Caco-2 (cell line): Measurements from ENCODE around the gene LAMB4. TPM values are rescaled to one million over a fixed set of nuclear protein-coding genes. Genes with fewer than 3 reads are reported as not detected.
A peak's percentile ranks its signal among the peaks of the same experiment; 100 is the strongest.

Source experiments
- BruUV-seq: library from RNA; stranded (reverse); fragments of 400-500 nt; replicated peaks from 2 replicates; lab custom pipeline; 2021; lab: Mats Ljungman, UMichigan
- CTCF ChIA-PET: fragments of 300-600 bp; sonication (Branson Sonifier 250); formaldehyde crosslinking; loops from one replicate; lab custom pipeline; 2022; ENCODE audit warnings: antibody characterized with exemption; lab: Charles Lee
- POLR2A ChIA-PET: fragments of 300-600 bp; sonication (Branson Sonifier 250); formaldehyde crosslinking; loops from one replicate; lab custom pipeline; 2022; ENCODE audit warnings: antibody characterized with exemption; lab: Charles Lee
- DNase-seq, 2 experiments: peaks; one replicate each; pipeline versions ENCODE4 v3.0.0 to v3.0.0-alpha.2; 2020 to 2022
- H3K27me3 ChIP-seq: replicated peaks from 2 replicates; pipeline ENCODE4 v1.6.0; 2011; ENCODE audit warnings: low read length; ENCODE audit not compliant: control insufficient read depth, insufficient read depth
- H3K36me3 ChIP-seq: 2 replicates; pipeline ENCODE4 v1.5.1; 2011; ENCODE audit warnings: low read length; ENCODE audit not compliant: control insufficient read depth, insufficient read depth
- H3K4me1 ChIP-seq: fragments of 250-450 bp; sonication (Bioruptor Pico); 2 replicates; pipeline ENCODE4 v1.5.1; 2020; ENCODE audit warnings: mild to moderate bottlenecking
- H3K4me3 ChIP-seq: 2 replicates; pipeline ENCODE4 v1.5.1; 2011; ENCODE audit warnings: low read depth, mild to moderate bottlenecking, control low read depth, low read length
- H3K9me3 ChIP-seq: fragments of 250-450 bp; sonication (Bioruptor Pico); 2 replicates; pipeline ENCODE4 v1.5.1; 2020; ENCODE audit warnings: mild to moderate bottlenecking, moderate library complexity
- H3K27ac Mint-ChIP-seq: one replicate; pipeline ENCODE4 v1.8.0; 2022; ENCODE audit warnings: mixed read lengths; ENCODE audit not compliant: unreplicated experiment
- H3K27me3 Mint-ChIP-seq: one replicate; pipeline ENCODE4 v1.8.0; 2022; ENCODE audit warnings: mixed read lengths; ENCODE audit not compliant: insufficient read depth, unreplicated experiment
- H3K36me3 Mint-ChIP-seq: one replicate; pipeline ENCODE4 v1.8.0; 2022; ENCODE audit warnings: mild to moderate bottlenecking, mixed read lengths; ENCODE audit not compliant: insufficient read depth, unreplicated experiment
- H3K4me1 Mint-ChIP-seq: one replicate; pipeline ENCODE4 v1.8.0; 2022; ENCODE audit warnings: low read depth, mixed read lengths; ENCODE audit not compliant: unreplicated experiment
- H3K4me3 Mint-ChIP-seq: one replicate; pipeline ENCODE4 v1.8.0; 2022; ENCODE audit warnings: mild to moderate bottlenecking, moderate library complexity, mixed read lengths; ENCODE audit not compliant: unreplicated experiment
- H3K9me3 Mint-ChIP-seq: one replicate; pipeline ENCODE4 v1.8.0; 2022; ENCODE audit warnings: mixed read lengths; ENCODE audit not compliant: unreplicated experiment
- intact Hi-C: fragments of 100-400 bp; cut with micrococcal nuclease; formaldehyde crosslinking; loops from one replicate; pipeline ENCODE4 v1.10.0; 2022; ENCODE audit not compliant: unreplicated experiment
- total RNA-seq: library from RNA; stranded (reverse); gene quantifications from 2 replicates; pipeline ENCODE4 v1.2.3, GENCODE V29; 2022
- TF ChIP-seq, protein P1 (sequence below), 2 experiments: fragments of 200-600 bp in 1 of 2; IDR thresholded peaks; 1 replicate in 1 of 2; 2 replicates in 1 of 2; pipeline versions ENCODE4 v1.5.1 to v1.8.0; 2011 to 2022; ENCODE audit warnings: antibody characterized with exemption in 1 of 2, control low read depth in 1 of 2, inconsistent platforms in 1 of 2, low read depth in 1 of 2, low read length in 1 of 2, mild to moderate bottlenecking in 1 of 2, moderate library complexity in 1 of 2; ENCODE audit not compliant: insufficient read depth in 1 of 2, severe bottlenecking in 1 of 2, unreplicated experiment in 1 of 2

The LAMB4 gene
- total RNA-seq, 1 experiment from 2014 or later = 0.52 TPM

DNA sequence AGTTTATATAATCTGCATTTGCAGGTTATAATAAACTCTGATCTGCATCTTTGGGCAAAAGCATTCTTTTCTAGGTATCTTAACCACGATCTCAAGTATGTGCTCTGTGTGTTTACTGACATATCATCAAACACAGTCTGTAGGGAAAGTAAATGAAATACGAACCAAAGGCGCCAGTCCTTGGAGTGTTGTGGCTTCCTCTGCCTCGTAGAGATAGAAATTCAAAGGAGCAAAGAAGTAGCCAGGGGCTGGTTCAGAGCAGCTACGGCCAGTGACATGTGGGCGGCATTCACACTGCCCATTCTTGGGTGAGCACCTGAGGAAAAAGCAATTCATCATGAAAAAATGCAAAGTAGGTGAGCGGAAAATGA lies 38.7 kb downstream of the LAMB4 start:
- Mint-ChIP-seq H3K27ac (peak overlapping the region; percentile 31), H3K9me3 (no peaks in the 10 kb centered on the region), H3K4me1 (peaks cover 68% of the 10 kb centered on the region), H3K4me3 (peak overlapping the region; percentile 23), H3K27me3 (no peaks in the 10 kb centered on the region), H3K36me3 (no peaks in the 10 kb centered on the region)
- no peaks in the 10 kb centered on the region for H3K27me3 ChIP-seq
- ChIA-PET POLR2A (no interaction called here), CTCF (no interaction called here)
- peaks cover 87% of the 10 kb centered on the region for H3K4me1 ChIP-seq
- DNase-seq = peak; percentile 39 to 61
- TF ChIP-seq, protein P1, sequence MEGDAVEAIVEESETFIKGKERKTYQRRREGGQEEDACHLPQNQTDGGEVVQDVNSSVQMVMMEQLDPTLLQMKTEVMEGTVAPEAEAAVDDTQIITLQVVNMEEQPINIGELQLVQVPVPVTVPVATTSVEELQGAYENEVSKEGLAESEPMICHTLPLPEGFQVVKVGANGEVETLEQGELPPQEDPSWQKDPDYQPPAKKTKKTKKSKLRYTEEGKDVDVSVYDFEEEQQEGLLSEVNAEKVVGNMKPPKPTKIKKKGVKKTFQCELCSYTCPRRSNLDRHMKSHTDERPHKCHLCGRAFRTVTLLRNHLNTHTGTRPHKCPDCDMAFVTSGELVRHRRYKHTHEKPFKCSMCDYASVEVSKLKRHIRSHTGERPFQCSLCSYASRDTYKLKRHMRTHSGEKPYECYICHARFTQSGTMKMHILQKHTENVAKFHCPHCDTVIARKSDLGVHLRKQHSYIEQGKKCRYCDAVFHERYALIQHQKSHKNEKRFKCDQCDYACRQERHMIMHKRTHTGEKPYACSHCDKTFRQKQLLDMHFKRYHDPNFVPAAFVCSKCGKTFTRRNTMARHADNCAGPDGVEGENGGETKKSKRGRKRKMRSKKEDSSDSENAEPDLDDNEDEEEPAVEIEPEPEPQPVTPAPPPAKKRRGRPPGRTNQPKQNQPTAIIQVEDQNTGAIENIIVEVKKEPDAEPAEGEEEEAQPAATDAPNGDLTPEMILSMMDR (IDR thresholded peaks at IDR 0.05; ENCODE audit: insufficient read depth in 1 of 2, low read depth in 1 of 2, low read length in 1 of 2, severe bottlenecking in 1 of 2, unreplicated experiment in 1 of 2) = no peak
- intact Hi-C loops = loop anchor here (1.0 kb wide), 1 partner anchor 57 kb away; no protein-coding TSS in a partner anchor
- H3K4me3 ChIP-seq = no peak overlapping the region
- BruUV-seq = no TSS peak
- no peaks in the 10 kb centered on the region for H3K9me3 ChIP-seq
- H3K36me3 ChIP-seq = no peaks in the 10 kb centered on the region

DNA sequence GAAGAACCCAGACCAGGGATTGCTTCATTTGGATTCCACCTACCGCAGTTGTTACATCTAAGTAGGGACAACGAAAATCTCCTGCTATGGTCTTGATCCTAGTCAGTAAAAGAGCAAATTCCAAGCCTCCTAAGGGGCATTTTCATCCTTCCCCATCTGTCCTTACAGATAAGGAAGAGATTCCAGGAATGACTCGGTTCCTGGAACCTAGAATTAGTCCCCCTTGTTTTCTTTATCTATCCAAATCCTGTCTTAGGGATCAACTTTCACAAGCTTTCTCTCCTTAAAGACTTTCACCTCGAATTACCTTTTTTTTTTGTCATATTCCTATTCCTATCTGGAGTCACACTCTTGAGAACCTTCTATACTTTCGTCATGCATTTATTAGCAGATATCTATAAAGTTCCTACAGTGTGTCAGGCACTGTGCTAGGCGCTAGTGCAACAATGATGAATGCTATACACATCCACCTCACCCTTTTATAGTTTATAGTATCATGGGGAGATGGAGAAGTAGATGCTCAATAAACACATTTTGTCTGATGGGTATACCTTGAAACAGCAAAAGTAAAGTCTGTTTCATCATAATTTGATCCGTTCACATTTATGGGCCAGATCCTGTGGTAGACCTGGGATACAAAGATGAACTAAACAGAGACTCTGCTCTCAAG lies 39.2 kb downstream of the LAMB4 start:
- Mint-ChIP-seq H3K4me3 (no peak overlapping the region), H3K36me3 (no peaks in the 10 kb centered on the region), H3K9me3 (no peaks in the 10 kb centered on the region), H3K27me3 (no peaks in the 10 kb centered on the region), H3K4me1 (peaks cover 68% of the 10 kb centered on the region), H3K27ac (peak overlapping the region; percentile 31)
- Histone ChIP-seq H3K27me3 (no peaks in the 10 kb centered on the region), H3K4me1 (peaks cover 82% of the 10 kb centered on the region), H3K4me3 (no peak overlapping the region), H3K36me3 (no peaks in the 10 kb centered on the region), H3K9me3 (no peaks in the 10 kb centered on the region)
- intact Hi-C loops = loop anchor here (1.0 kb wide), 1 partner anchor 57 kb away; no protein-coding TSS in a partner anchor
- POLR2A ChIA-PET = no interaction called here
- DNase-seq = no peak
- BruUV-seq = no TSS peak
- CTCF ChIA-PET = no interaction called here
- TF ChIP-seq, protein P1 (IDR thresholded peaks at IDR 0.05; ENCODE audit: insufficient read depth in 1 of 2, low read depth in 1 of 2, low read length in 1 of 2, severe bottlenecking in 1 of 2, unreplicated experiment in 1 of 2) = no peak

- intact Hi-C loops = loop anchor here (1.0 kb wide), 1 partner anchor 9 kb away; no protein-coding TSS in a partner anchor
- BruUV-seq = no TSS peak
- H3K9me3 ChIP-seq = no peaks in the 10 kb centered on the region
- POLR2A ChIA-PET = no interaction called here
- Mint-ChIP-seq H3K27ac (peak overlapping the region; percentile 31), H3K4me1 (peaks cover 54% of the 10 kb centered on the region), H3K36me3 (no peaks in the 10 kb centered on the region), H3K4me3 (peak overlapping the region; percentile 5), H3K9me3 (no peaks in the 10 kb centered on the region), H3K27me3 (no peaks in the 10 kb centered on the region)
- no peak overlapping the region for H3K4me3 ChIP-seq
- CTCF ChIA-PET = interaction anchor here (0.8 to 1.0 kb wide), 2 partner anchors 20 to 55 kb away, joined by 3 to 4 read pairs; no protein-coding TSS in a partner anchor
- no peaks in the 10 kb centered on the region for H3K36me3 ChIP-seq
- DNase-seq = no peak
- H3K4me1 ChIP-seq = peaks cover 68% of the 10 kb centered on the region
- TF ChIP-seq, protein P1 (IDR thresholded peaks at IDR 0.05; ENCODE audit: insufficient read depth in 1 of 2, low read depth in 1 of 2, low read length in 1 of 2, severe bottlenecking in 1 of 2, unreplicated experiment in 1 of 2) = no peak
- no peaks in the 10 kb centered on the region for H3K27me3 ChIP-seq
Observed at GRCh38 chr7:108089381-108089780, 40.8 kb downstream of the LAMB4 start.
